ENCODE results near the gene KRTAP16-1. TPM values are rescaled to one million over a fixed set of nuclear protein-coding genes. Genes with fewer than 3 reads are reported as not detected.

Gene KRTAP16-1, protein sequence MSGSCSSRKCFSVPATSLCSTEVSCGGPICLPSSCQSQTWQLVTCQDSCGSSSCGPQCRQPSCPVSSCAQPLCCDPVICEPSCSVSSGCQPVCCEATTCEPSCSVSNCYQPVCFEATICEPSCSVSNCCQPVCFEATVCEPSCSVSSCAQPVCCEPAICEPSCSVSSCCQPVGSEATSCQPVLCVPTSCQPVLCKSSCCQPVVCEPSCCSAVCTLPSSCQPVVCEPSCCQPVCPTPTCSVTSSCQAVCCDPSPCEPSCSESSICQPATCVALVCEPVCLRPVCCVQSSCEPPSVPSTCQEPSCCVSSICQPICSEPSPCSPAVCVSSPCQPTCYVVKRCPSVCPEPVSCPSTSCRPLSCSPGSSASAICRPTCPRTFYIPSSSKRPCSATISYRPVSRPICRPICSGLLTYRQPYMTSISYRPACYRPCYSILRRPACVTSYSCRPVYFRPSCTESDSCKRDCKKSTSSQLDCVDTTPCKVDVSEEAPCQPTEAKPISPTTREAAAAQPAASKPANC
- total RNA-seq (2022; extraction: Qiagen RNA extraction) = not detected in 5 replicates

DNA sequence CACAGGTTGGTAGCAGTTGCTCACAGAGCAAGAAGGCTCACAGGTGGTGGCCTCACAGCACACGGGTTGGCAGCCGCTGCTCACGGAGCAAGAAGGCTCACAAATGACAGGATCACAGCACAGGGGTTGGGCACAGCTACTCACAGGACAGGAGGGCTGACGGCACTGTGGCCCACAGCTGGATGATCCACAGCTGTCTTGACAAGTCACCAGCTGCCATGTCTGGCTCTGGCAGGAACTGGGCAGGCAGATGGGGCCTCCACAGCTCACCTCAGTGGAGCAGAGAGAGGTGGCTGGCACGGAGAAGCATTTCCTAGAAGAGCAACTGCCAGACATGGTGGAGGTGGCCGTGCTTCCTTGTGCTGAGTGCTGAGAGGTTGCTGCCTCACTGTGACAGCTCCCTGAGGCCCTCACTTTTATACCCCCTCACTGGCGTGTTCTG is at the start of gene KRTAP16-1:
TSS of gene KRTAP16-1 (minus strand) at position 392 of the 442 bp plus-strand sequence. CDS start at position 336, 56 bp downstream.

GRCh38 chr17:41350381-41350878 is 41.3 kb upstream of the KRTAP16-1 start, which contains the start of gene KRT33A:
TSS of gene KRT33A (minus strand) at chr17:41350828. CDS start at chr17:41350767, 61 bp downstream.

GRCh38 chr17:41315204-41315794 is 6.2 kb upstream of the KRTAP16-1 start, which contains the start of gene KRTAP17-1:
TSS of gene KRTAP17-1 (minus strand) at chr17:41315710. CDS start at chr17:41315650, 60 bp downstream.

GRCh38 chr17:41301916-41302901 is 6.9 kb downstream of the KRTAP16-1 start, which contains the start of gene KRTAP29-1:
TSS of gene KRTAP29-1 (minus strand) at chr17:41302851. CDS start at chr17:41302851, 0 bp downstream.

DNA sequence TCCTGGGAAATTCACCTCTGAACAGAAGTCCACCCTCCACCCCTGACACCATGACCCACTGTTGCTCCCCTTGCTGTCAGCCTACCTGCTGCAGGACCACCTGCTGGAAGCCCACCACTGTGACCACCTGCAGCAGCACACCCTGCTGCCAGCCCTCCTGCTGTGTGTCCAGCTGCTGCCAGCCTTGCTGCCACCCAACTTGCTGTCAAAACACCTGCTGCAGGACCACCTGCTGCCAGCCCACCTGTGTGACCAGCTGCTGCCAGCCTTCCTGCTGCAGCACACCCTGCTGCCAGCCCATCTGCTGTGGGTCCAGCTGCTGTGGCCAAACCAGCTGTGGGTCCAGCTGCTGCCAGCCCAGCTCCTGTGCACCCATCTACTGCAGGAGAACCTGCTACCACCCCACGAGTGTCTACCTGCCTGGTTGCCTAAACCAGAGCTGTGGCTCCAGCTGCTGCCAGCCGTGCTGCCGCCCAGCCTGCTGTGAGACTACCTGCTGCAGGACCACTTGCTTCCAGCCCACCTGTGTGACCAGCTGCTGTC is 33.4 kb downstream of the KRTAP16-1 start, which contains the start of gene KRTAP9-7:
TSS of gene KRTAP9-7 (plus strand) at position 51 of the 543 bp plus-strand sequence. CDS start at position 51, 0 bp downstream.

GRCh38 chr17:41265078-41265477 is 44.0 kb downstream of the KRTAP16-1 start, which contains the start of gene KRTAP9-6:
TSS of gene KRTAP9-6 (plus strand) at chr17:41265378. CDS start at chr17:41265378, 0 bp downstream.

Other genes with a start within 250 kb of the KRTAP16-1 start
- 0.22 TPM in 1 of 5 replicates, not detected in the others for gene KRTAP2-3, start 249.2 kb downstream of the KRTAP16-1 start, total RNA-seq (2022; extraction: Qiagen RNA extraction)
- not detected in 5 replicates for gene KRTAP2-4, start 243.4 kb downstream of the KRTAP16-1 start, total RNA-seq (2022; extraction: Qiagen RNA extraction)
- not detected in 5 replicates for gene KRTAP4-7, start 225.2 kb downstream of the KRTAP16-1 start, total RNA-seq (2022; extraction: Qiagen RNA extraction)
- not detected in 5 replicates for gene KRTAP4-8, start 211.2 kb downstream of the KRTAP16-1 start, total RNA-seq (2022; extraction: Qiagen RNA extraction)
- gene KRTAP4-16, start 207.1 kb downstream of the KRTAP16-1 start, total RNA-seq (2022; extraction: Qiagen RNA extraction) = not detected in 5 replicates
- not detected in 5 replicates for gene KRTAP4-9, start 203.9 kb downstream of the KRTAP16-1 start, total RNA-seq (2022; extraction: Qiagen RNA extraction)
- not detected in 5 replicates for gene KRTAP4-11, start 190.9 kb downstream of the KRTAP16-1 start, total RNA-seq (2022; extraction: Qiagen RNA extraction)
- not detected in 5 replicates for gene KRTAP4-12, start 185.1 kb downstream of the KRTAP16-1 start, total RNA-seq (2022; extraction: Qiagen RNA extraction)
- gene KRTAP4-6, start 168.8 kb downstream of the KRTAP16-1 start, total RNA-seq (2022; extraction: Qiagen RNA extraction) = not detected in 5 replicates
- not detected in 5 replicates for gene KRTAP4-5, start 159.5 kb downstream of the KRTAP16-1 start, total RNA-seq (2022; extraction: Qiagen RNA extraction)
- not detected in 5 replicates for gene KRTAP4-4, start 148.6 kb downstream of the KRTAP16-1 start, total RNA-seq (2022; extraction: Qiagen RNA extraction)
- not detected in 5 replicates for gene KRTAP4-3, start 141.1 kb downstream of the KRTAP16-1 start, total RNA-seq (2022; extraction: Qiagen RNA extraction)
- not detected in 5 replicates for gene KRTAP4-2, start 131.1 kb downstream of the KRTAP16-1 start, total RNA-seq (2022; extraction: Qiagen RNA extraction)
- 0.16 to 0.38 TPM (median 0.18 TPM) in 3 of 5 replicates, not detected in the others for gene KRTAP4-1, start 124.4 kb downstream of the KRTAP16-1 start, total RNA-seq (2022; extraction: Qiagen RNA extraction)
- not detected in 5 replicates for gene KRTAP9-1, start 119.4 kb downstream of the KRTAP16-1 start, total RNA-seq (2022; extraction: Qiagen RNA extraction)
- not detected in 5 replicates for gene KRTAP9-2, start 82.7 kb downstream of the KRTAP16-1 start, total RNA-seq (2022; extraction: Qiagen RNA extraction)
- gene KRTAP9-3, start 76.9 kb downstream of the KRTAP16-1 start, total RNA-seq (2022; extraction: Qiagen RNA extraction) = not detected in 5 replicates
- not detected in 5 replicates for gene KRTAP9-8, start 71.3 kb downstream of the KRTAP16-1 start, total RNA-seq (2022; extraction: Qiagen RNA extraction)
- not detected in 5 replicates for gene KRTAP9-4, start 59.6 kb downstream of the KRTAP16-1 start, total RNA-seq (2022; extraction: Qiagen RNA extraction)
- not detected in 5 replicates for gene KRTAP9-9, start 53.9 kb downstream of the KRTAP16-1 start, total RNA-seq (2022; extraction: Qiagen RNA extraction)
- not detected in 5 replicates for gene KRTAP9-6, start 43.9 kb downstream of the KRTAP16-1 start, total RNA-seq (2022; extraction: Qiagen RNA extraction)
- gene KRTAP9-7, start 33.6 kb downstream of the KRTAP16-1 start, total RNA-seq (2022; extraction: Qiagen RNA extraction) = not detected in 5 replicates
- not detected in 5 replicates for gene KRTAP29-1, start 6.5 kb downstream of the KRTAP16-1 start, total RNA-seq (2022; extraction: Qiagen RNA extraction)
- not detected in 5 replicates for gene KRTAP17-1, start 6.4 kb upstream of the KRTAP16-1 start, total RNA-seq (2022; extraction: Qiagen RNA extraction)
- not detected in 5 replicates for gene KRT33A, start 41.5 kb upstream of the KRTAP16-1 start, total RNA-seq (2022; extraction: Qiagen RNA extraction)
- gene KRT33B, start 60.5 kb upstream of the KRTAP16-1 start, total RNA-seq (2022; extraction: Qiagen RNA extraction) = not detected in 5 replicates
- gene KRT34, start 73.0 kb upstream of the KRTAP16-1 start, total RNA-seq (2022; extraction: Qiagen RNA extraction) = 0.14 to 0.41 TPM (median 0.39 TPM) in 5 replicates
- gene KRT31, start 88.3 kb upstream of the KRTAP16-1 start, total RNA-seq (2022; extraction: Qiagen RNA extraction) = not detected in 5 replicates
- not detected in 5 replicates for gene KRT37, start 115.3 kb upstream of the KRTAP16-1 start, total RNA-seq (2022; extraction: Qiagen RNA extraction)
- not detected in 5 replicates for gene KRT38, start 131.7 kb upstream of the KRTAP16-1 start, total RNA-seq (2022; extraction: Qiagen RNA extraction)
- gene KRT32, start 158.1 kb upstream of the KRTAP16-1 start, total RNA-seq (2022; extraction: Qiagen RNA extraction) = 0.07 TPM in 2 of 5 replicates, not detected in the others
- gene KRT35, start 171.8 kb upstream of the KRTAP16-1 start, total RNA-seq (2022; extraction: Qiagen RNA extraction) = not detected in 5 replicates
- not detected in 5 replicates for gene KRT36, start 180.6 kb upstream of the KRTAP16-1 start, total RNA-seq (2022; extraction: Qiagen RNA extraction)
- gene KRT13, start 196.3 kb upstream of the KRTAP16-1 start, total RNA-seq (2022; extraction: Qiagen RNA extraction) = 0.12 to 0.41 TPM (median 0.37 TPM) in 5 replicates
- 2.9 to 4.6 TPM (median 3.5 TPM) in 5 replicates for gene KRT15, start 209.6 kb upstream of the KRTAP16-1 start, total RNA-seq (2022; extraction: Qiagen RNA extraction)
- 37.8 to 59.9 TPM (median 49.0 TPM) in 5 replicates for gene KRT19, start 219.0 kb upstream of the KRTAP16-1 start, total RNA-seq (2022; extraction: Qiagen RNA extraction)